ENCODE measurements around the gene ATL1. TPM values are rescaled to one million over a fixed set of nuclear protein-coding genes. Genes with fewer than 3 reads are reported as not detected.

The ATL1 gene
- total and polyA plus RNA-seq, 2 experiments from 2014 or later, result 3.5 to 7.0 TPM

DNA sequence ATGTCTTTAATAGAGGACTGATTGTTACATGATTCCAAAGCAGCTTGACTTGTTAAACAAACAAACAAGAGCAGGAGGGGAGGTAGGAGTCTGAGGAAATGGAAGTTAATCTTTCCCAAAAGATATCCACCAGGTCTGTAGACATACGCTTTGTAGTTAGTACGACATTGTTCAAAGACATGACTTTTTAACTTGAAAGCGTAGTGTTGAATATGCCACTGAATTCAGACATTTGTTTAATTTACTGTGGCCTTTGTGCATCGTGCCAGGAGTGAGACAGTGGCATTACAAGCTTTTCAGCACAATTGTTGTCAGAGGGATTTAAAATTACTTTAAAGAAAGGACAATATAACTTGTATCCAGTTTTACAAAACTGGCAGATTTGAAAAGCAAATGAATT, 55.1 kb downstream of the ATL1 start:
- Histone ChIP-seq H3K4me3 (no peak overlapping the region), H3F3A (replicated peaks; ENCODE audit: low read depth) (no peaks in the 10 kb centered on the region), H3K27me3 (ENCODE audit: insufficient read depth) (no peaks in the 10 kb centered on the region), H3K36me3 (ENCODE audit: insufficient read depth) (no peaks in the 10 kb centered on the region), H4K20me1 (replicated peaks; ENCODE audit: insufficient read depth) (no peaks in the 10 kb centered on the region), H3K79me2 (replicated peaks; ENCODE audit: insufficient read depth) (no peaks in the 10 kb centered on the region), H3K9me2 (ENCODE audit: insufficient read depth) (no peaks in the 10 kb centered on the region), H3K27ac (ENCODE audit: low read depth) (no peak overlapping the region), H2AFZ (no peak overlapping the region), H3K4me1 (ENCODE audit: insufficient read depth) (no peaks in the 10 kb centered on the region), H3K4me2 (no peak overlapping the region)
- Mint-ChIP-seq H3K4me3 (no peak overlapping the region), H3K36me3 (ENCODE audit: low read depth) (no peaks in the 10 kb centered on the region), H3K9me3 (no peaks in the 10 kb centered on the region), H3K27me3 (ENCODE audit: insufficient read depth, low read depth, poor library complexity) (no peaks in the 10 kb centered on the region), H3K4me1 (no peaks in the 10 kb centered on the region), H3K27ac (no peak overlapping the region)
- no peak for DNase-seq (ENCODE audit: low spot score)
- no peak for ATAC-seq
- TF ChIP-seq POLR2AphosphoS5 (IDR thresholded peaks at IDR 0.05; ENCODE audit: low read depth), result no peak
- no peak for TF ChIP-seq EZH2 (IDR thresholded peaks at IDR 0.05; ENCODE audit: low read depth, unreplicated experiment)
- TF ChIP-seq, protein P1, sequence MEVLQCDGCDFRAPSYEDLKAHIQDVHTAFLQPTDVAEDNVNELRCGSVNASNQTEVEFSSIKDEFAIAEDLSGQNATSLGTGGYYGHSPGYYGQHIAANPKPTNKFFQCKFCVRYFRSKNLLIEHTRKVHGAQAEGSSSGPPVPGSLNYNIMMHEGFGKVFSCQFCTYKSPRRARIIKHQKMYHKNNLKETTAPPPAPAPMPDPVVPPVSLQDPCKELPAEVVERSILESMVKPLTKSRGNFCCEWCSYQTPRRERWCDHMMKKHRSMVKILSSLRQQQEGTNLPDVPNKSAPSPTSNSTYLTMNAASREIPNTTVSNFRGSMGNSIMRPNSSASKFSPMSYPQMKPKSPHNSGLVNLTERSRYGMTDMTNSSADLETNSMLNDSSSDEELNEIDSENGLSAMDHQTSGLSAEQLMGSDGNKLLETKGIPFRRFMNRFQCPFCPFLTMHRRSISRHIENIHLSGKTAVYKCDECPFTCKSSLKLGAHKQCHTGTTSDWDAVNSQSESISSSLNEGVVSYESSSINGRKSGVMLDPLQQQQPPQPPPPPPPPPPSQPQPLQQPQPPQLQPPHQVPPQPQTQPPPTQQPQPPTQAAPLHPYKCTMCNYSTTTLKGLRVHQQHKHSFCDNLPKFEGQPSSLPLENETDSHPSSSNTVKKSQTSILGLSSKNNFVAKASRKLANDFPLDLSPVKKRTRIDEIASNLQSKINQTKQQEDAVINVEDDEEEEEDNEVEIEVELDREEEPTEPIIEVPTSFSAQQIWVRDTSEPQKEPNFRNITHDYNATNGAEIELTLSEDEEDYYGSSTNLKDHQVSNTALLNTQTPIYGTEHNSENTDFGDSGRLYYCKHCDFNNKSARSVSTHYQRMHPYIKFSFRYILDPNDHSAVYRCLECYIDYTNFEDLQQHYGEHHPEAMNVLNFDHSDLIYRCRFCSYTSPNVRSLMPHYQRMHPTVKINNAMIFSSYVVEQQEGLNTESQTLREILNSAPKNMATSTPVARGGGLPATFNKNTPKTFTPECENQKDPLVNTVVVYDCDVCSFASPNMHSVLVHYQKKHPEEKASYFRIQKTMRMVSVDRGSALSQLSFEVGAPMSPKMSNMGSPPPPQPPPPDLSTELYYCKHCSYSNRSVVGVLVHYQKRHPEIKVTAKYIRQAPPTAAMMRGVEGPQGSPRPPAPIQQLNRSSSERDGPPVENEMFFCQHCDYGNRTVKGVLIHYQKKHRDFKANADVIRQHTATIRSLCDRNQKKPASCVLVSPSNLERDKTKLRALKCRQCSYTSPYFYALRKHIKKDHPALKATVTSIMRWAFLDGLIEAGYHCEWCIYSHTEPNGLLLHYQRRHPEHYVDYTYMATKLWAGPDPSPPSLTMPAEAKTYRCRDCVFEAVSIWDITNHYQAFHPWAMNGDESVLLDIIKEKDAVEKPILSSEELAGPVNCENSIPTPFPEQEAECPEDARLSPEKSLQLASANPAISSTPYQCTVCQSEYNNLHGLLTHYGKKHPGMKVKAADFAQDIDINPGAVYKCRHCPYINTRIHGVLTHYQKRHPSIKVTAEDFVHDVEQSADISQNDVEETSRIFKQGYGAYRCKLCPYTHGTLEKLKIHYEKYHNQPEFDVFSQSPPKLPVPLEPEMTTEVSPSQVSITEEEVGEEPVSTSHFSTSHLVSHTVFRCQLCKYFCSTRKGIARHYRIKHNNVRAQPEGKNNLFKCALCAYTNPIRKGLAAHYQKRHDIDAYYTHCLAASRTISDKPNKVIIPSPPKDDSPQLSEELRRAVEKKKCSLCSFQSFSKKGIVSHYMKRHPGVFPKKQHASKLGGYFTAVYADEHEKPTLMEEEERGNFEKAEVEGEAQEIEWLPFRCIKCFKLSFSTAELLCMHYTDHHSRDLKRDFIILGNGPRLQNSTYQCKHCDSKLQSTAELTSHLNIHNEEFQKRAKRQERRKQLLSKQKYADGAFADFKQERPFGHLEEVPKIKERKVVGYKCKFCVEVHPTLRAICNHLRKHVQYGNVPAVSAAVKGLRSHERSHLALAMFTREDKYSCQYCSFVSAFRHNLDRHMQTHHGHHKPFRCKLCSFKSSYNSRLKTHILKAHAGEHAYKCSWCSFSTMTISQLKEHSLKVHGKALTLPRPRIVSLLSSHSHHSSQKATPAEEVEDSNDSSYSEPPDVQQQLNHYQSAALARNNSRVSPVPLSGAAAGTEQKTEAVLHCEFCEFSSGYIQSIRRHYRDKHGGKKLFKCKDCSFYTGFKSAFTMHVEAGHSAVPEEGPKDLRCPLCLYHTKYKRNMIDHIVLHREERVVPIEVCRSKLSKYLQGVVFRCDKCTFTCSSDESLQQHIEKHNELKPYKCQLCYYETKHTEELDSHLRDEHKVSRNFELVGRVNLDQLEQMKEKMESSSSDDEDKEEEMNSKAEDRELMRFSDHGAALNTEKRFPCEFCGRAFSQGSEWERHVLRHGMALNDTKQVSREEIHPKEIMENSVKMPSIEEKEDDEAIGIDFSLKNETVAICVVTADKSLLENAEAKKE (CRISPR knock-in tag; IDR thresholded peaks at IDR 0.05), result no peak

DNA sequence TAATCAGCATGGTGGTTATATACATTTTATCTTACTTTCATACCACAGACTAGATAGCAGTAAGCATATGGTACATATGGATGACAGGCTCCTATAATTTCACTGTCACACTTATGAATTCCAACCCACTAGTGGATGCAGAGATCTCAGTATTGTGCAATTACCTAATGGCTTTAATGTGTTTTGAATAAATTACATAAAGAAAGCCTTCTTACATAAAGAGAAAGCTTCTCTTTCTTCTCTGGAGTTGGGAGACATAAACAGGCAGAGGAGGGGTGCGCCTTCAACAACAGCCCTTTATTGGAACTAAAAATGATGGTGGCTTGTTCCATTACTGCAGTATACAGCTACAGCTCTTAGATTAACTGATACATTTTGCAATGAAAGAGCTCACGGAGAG, 55.6 kb downstream of the ATL1 start:
- no peaks in the 10 kb centered on the region for H3K27me3 ChIP-seq (ENCODE audit: insufficient read depth)
- ATAC-seq (no peak), DNase-seq (ENCODE audit: low spot score) (no peak)
- H3K9me3 Mint-ChIP-seq, result no peaks in the 10 kb centered on the region
- H3K36me3 Mint-ChIP-seq (ENCODE audit: low read depth), result no peaks in the 10 kb centered on the region
- H3K79me2 ChIP-seq (replicated peaks; ENCODE audit: insufficient read depth), result no peaks in the 10 kb centered on the region
- no peak overlapping the region for H3K4me2 ChIP-seq
- no peaks in the 10 kb centered on the region for H3F3A ChIP-seq (replicated peaks; ENCODE audit: low read depth)
- H4K20me1 ChIP-seq (replicated peaks; ENCODE audit: insufficient read depth), result no peaks in the 10 kb centered on the region
- no peak overlapping the region for H3K4me3 ChIP-seq
- no peak overlapping the region for H3K27ac Mint-ChIP-seq
- no peak overlapping the region for H3K27ac ChIP-seq (ENCODE audit: low read depth)
- no peaks in the 10 kb centered on the region for H3K9me2 ChIP-seq (ENCODE audit: insufficient read depth)
- H3K4me1 Mint-ChIP-seq, result no peaks in the 10 kb centered on the region
- no peak overlapping the region for H3K4me3 Mint-ChIP-seq
- no peak overlapping the region for H2AFZ ChIP-seq
- no peaks in the 10 kb centered on the region for H3K4me1 ChIP-seq (ENCODE audit: insufficient read depth)
- H3K27me3 Mint-ChIP-seq (ENCODE audit: insufficient read depth, low read depth, poor library complexity), result no peaks in the 10 kb centered on the region
- no peaks in the 10 kb centered on the region for H3K36me3 ChIP-seq (ENCODE audit: insufficient read depth)
- TF ChIP-seq, protein P1 (CRISPR knock-in tag; IDR thresholded peaks at IDR 0.05), result no peak

All from GM23338 (cell line).